ENCODE results near the gene ICA1.
"Not testable (repeated sequence)": the region's sequence is repeated elsewhere in the genome, so short reads cannot be mapped to it uniquely, and the experiment has no call there.

The ICA1 gene

GRCh38 chr7:8260871-8261694, 884 bp downstream of the ICA1 start:
- DNase-seq: no peak

DNA sequence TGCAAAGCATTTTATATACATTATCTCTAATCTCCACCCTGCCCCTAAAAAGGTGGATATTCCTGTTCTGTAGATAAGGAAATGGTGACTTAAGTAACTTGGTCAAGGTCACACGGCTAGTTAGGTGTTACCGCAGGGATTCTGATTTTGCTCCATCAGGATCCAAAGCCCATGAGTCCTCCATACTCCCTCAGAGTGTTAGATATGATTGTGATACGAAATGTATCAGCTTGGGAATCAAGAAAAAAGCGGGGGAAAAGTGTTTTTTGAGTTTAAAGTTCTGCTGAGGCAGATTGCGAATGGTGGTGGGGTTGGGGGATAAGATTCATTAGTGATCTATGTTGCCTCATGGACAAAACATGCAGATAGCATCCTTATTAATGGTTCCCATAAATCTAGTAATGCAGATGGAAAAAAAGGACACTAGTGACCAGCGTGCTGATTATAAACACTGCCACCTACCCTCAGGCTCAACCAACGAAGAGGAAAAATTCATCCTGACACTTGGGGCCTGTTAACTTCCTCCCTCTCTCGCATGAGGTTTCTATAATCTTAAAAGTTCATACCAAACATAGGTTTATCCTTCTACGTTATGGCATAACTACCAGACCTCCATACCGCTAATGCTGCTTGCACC, 2.3 kb downstream of the ICA1 start:
- no peak for DNase-seq

- no peak for DNase-seq
Measured at GRCh38 chr7:8258734-8259133, 3.2 kb downstream of the ICA1 start.

- DNase-seq: no peak
Measured at GRCh38 chr7:8258166-8258565, 3.8 kb downstream of the ICA1 start.

- DNase-seq: no peak
Measured at GRCh38 chr7:8255680-8256655, 6.0 kb downstream of the ICA1 start.

GRCh38 chr7:8254667-8255066, 7.3 kb downstream of the ICA1 start:
- no peak for DNase-seq

- no peak for DNase-seq
Measured at GRCh38 chr7:8254215-8254614, 7.8 kb downstream of the ICA1 start.

DNA sequence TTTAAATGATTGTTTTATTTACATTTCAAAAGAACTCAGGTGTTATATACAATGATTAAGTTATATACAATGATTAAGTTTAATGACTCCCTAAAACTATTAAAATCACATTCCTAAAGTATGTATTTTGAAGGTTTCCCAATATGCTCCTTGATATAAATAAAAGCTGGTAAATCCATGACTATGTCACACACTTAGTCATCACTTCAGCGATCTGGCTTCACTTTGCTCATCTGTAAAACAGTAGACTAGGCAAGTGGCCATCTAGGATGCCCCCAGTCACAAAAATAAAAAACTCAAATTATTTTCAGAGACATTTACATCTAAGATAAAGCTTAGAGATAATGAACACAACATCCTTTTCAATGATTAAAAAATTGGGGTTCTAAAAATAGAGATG, 10.8 kb downstream of the ICA1 start:
- DNase-seq: no peak

DNA sequence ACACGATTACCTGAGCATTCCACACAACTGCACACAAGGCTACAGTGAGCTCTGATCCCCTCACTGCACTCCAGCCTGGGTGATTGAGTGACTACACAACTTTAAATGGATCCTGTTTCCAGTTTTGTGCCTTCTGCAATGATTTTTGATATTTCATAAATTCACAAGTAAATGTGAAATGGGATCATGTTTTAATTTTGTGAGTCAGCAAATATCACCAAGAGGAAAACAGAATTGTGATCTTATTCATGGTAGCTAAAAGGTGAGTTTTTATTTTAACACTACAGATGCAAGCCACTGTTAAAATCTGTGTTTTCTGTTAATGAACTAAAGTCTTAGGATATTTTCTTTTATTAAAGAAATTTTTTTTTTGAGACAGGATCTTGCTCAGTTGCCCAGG, 11.4 kb downstream of the ICA1 start:
- no peak for DNase-seq

DNA sequence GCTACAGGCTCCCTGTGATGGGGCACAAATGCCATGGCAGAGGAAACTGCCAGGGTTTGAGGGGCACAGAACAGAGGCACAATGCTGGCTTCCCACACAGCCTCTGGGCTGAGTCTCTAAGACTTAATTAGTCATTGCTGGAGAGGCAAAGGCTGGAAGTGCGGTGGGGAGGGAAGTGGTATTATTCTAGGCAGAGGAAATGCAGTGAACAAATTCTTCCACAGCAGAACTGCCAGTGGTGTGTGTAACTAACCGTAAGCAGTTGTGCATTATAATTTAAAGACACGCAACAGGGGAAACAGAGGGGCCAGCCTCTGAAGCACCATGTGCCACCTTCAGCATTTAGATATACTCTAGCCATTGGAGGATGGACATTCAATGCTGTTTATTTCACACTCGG, 12.8 kb downstream of the ICA1 start:
- DNase-seq: no peak

DNA sequence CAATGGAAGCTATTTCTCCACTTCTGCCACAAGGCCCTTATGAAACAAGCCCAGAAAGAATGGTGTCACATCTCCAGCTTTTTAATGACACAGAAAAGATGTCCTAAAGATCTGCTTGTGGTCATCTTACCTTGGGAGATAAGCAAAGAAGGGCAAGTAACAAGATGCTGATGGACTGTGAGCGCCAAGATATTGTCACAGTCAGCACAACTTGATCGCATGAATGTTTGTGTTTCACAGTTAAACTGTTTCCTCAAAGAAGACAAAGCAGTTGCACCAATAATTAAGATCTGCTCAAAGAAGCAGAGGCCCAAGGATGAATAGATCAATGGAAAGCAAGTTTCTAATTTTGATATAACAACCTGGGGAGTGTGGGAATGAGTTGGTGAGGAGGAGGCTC, 15.9 kb downstream of the ICA1 start:
- DNase-seq: no peak

- not testable (repeated sequence) for DNase-seq
Measured at GRCh38 chr7:8245032-8245431, 16.9 kb downstream of the ICA1 start.

- not testable (repeated sequence) for DNase-seq
Measured at GRCh38 chr7:8243059-8243458, 18.9 kb downstream of the ICA1 start.

DNA sequence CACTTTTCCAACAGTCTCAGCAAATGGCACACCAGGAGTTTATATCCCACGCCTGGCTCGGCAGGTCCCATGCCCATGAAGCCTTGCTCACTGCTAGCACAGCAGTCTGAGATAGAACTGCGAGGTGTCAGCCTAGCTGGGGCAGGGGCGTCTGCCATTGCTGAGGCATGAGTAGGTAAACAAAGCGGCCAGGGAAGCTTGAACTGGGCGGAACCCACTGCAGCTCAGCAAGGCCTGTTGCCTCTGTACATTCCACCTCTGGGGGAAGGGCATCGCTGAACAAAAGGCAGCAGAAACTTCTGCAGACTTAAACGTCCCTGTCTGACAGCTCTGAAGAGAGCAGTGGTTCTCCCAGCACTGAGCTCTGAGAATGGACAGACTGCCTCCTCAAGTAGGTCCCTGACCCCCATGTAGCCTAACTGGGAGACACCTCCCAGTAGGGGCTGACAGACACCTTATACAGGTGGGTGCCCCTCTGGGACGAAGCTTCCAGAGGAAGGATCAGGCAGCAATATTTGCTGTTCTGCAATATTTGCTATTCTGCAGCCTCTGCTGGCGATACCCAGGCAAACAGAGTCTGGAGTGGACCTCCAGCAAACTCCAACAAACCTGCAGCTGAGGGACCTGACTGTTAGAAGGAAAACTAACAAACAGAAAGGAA, 22.1 kb downstream of the ICA1 start:
- DNase-seq: not testable (repeated sequence)

- DNase-seq: no peak
Measured at GRCh38 chr7:8236780-8237407, 25.1 kb downstream of the ICA1 start.

GRCh38 chr7:8232999-8233847, 28.7 kb downstream of the ICA1 start:
- no peak for DNase-seq

GRCh38 chr7:8229927-8230326, 32.0 kb downstream of the ICA1 start:
- no peak for DNase-seq

DNA sequence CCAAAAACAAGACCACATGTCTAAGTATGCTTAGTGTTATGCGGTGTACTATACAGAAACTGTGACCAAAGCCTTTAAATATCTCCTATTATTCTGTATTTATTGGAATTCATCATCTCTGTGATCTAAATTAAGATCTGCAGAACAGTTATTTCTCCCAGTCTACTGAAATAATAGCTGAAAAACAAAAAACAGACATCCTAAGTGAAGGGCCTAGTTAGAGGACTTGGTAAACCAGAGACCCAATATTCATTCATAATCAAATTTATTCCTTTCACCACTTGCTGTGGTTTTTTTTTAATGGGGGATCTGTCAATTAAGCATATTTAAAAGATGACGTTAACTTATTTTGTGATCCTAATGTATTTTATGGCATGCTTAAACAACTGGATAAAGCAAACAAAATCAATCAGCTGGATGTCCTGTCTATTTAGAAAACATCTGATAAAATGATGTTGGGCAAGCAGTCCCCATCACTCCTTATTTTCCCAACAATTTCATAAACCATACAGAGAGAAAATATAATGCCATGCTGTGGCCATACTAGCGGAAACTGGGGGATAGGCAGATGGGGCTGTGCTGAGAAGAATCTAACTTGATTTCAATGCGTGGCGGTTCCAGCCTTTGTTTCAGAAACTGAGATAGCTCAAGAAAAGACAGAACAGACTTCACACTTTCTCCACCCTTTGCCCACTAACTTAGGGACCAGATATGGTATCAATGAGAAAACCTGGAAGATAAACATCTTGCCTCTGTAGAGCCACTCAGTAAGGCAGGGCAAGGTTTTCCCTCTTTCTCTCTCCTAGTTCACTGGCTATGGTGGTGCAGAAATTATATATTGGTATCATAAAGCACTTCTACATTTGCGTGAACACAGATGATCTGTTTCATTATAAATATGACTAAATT, 32.9 kb downstream of the ICA1 start:
- no peak for DNase-seq

- DNase-seq: no peak
Measured at GRCh38 chr7:8228068-8228467, 33.9 kb downstream of the ICA1 start.

- no peak for DNase-seq
Measured at GRCh38 chr7:8227261-8227660, 34.7 kb downstream of the ICA1 start.

Measured in activated effector memory CD4-positive, alpha-beta T cell treated with Interleukin-2 at 50 U/mL for 16 hours (primary cell).